Measurements from ENCODE around the gene CX3CL1. TPM values are rescaled to one million over a fixed set of nuclear protein-coding genes. Genes with fewer than 3 reads are reported as not detected.

The CX3CL1 gene
- total RNA-seq, 1 experiment from 2014 or later = 0.15 TPM

- no peaks in the 10 kb centered on the region for H3K27me3 ChIP-seq (ENCODE audit: insufficient read depth, low read length)
- RAD21 ChIA-PET (ENCODE audit: low non-redundant PET in 1 of 2, low total read pairs in 2 of 2, uncharacterized antibody in 2 of 2, unreplicated experiment in 2 of 2) = no interaction called here
- H3K4me1 ChIP-seq (ENCODE audit: control insufficient read depth in 1 of 2, insufficient read depth in 2 of 2, low read length in 2 of 2) = peaks cover 2 to 32% of the 10 kb centered on the region in 2 experiments; a peak in 3 of 4 replicates
- H3K9me2 ChIP-seq (ENCODE audit: insufficient read depth) = no peaks in the 10 kb centered on the region
- DNase-seq (ENCODE audit: low read depth, low spot score) (no peak), ATAC-seq (no peak)
- no peak overlapping the region for H3K4me2 ChIP-seq (ENCODE audit: low read length)
- H3K27ac ChIP-seq (ENCODE audit: low read depth, low read length) = no peak overlapping the region
- H3K79me2 ChIP-seq (ENCODE audit: insufficient read depth, low read length) = no peaks in the 10 kb centered on the region
- H3K36me3 ChIP-seq (ENCODE audit: control insufficient read depth in 1 of 2, insufficient read depth in 2 of 2, low read length in 2 of 2) = no peaks in the 10 kb centered on the region
- no TSS peak for BruUV-seq (replicated peaks)
- no peaks in the 10 kb centered on the region for H4K20me1 ChIP-seq (ENCODE audit: insufficient read depth)
- POLR2A ChIA-PET = interaction anchor here (0.9 kb wide), 1 partner anchor 35 kb away, joined by 3 read pairs; no protein-coding TSS in a partner anchor
- CTCF ChIA-PET = no interaction called here
- intact Hi-C loops (cut with micrococcal nuclease) = no loop called here
- no peak overlapping the region for H2AFZ ChIP-seq (ENCODE audit: low read depth, low read length, poor library complexity, severe bottlenecking)
- H3K9me3 ChIP-seq (ENCODE audit: control insufficient read depth in 1 of 2, insufficient read depth in 1 of 2, low read depth in 1 of 2, low read length in 2 of 2) = no peaks in the 10 kb centered on the region
- no peak overlapping the region for H3K9ac ChIP-seq (ENCODE audit: low read length)
- H3K4me3 ChIP-seq (replicated peaks in 1 of 2; ENCODE audit: low read depth in 1 of 2, low read length in 2 of 2) = no peak overlapping the region
- TF ChIP-seq POLR2A (IDR thresholded peaks at IDR 0.05; ENCODE audit: borderline replicate concordance, extremely low read depth, insufficient read depth, insufficient read length) = no peak
- no peak for TF ChIP-seq CEBPB (IDR thresholded peaks at IDR 0.05; ENCODE audit: low read depth)
- no peak for TF ChIP-seq EGR1 (IDR thresholded peaks at IDR 0.05; ENCODE audit: low read depth)
- no peak for TF ChIP-seq JUND (IDR thresholded peaks at IDR 0.05)
- TF ChIP-seq ZFX (IDR thresholded peaks at IDR 0.05) = no peak
- no peak for TF ChIP-seq SP1 (IDR thresholded peaks at IDR 0.05; ENCODE audit: low read depth)
- TF ChIP-seq RAD21 (IDR thresholded peaks at IDR 0.05; ENCODE audit: low read depth) = no peak
- TF ChIP-seq TCF7L2 (IDR thresholded peaks at IDR 0.05; ENCODE audit: borderline replicate concordance, extremely low read depth, insufficient read depth, insufficient read length) = no peak
- no peak for TF ChIP-seq ELF1 (IDR thresholded peaks at IDR 0.05; ENCODE audit: borderline replicate concordance, low read depth)
- no peak for TF ChIP-seq CTCF (IDR thresholded peaks at IDR 0.05 in 2 of 3, conservative IDR thresholded peaks at IDR 0.05 in 1 of 3; ENCODE audit: borderline replicate concordance in 1 of 3, insufficient read depth in 1 of 3, low read depth in 2 of 3, low read length in 2 of 3)
These were observed 9.7 kb downstream of the CX3CL1 start for GRCh38 chr16:57381791-57382534.

Data from HCT116 (cell line).